Lung (tissue), 12 donors: ENCODE measurements around the gene FAM3D. TPM values are rescaled to one million over a fixed set of nuclear protein-coding genes. Genes with fewer than 3 reads are reported as not detected.
A peak's percentile ranks its signal among the peaks of the same experiment; 100 is the strongest.

ENCODE experiments used
- ATAC-seq: fragments of 200-7000 bp; cut with Tn5 transposase; one replicate; pipeline ENCODE4 v1.9.1; 2020; ENCODE audit warnings: moderate number of reproducible peaks; ENCODE audit not compliant: insufficient read depth, low FRiP score
- DNase-seq, 3 donors: peaks; one replicate each; pipeline ENCODE4 v3.0.0-alpha.2; 2013 to 2017
- H3K27ac ChIP-seq, 2 donors: one replicate each; pipeline ENCODE4 v1.5.1; 2013; ENCODE audit warnings: mild to moderate bottlenecking in 2 of 2, moderate library complexity in 2 of 2, control low read depth in 1 of 2, inconsistent platforms in 1 of 2, low read depth in 1 of 2, low read length in 1 of 2
- H3K27me3 ChIP-seq, 3 donors: one replicate each; pipeline ENCODE4 v1.5.1; 2013; ENCODE audit warnings: low read length in 2 of 3; ENCODE audit not compliant: control insufficient read depth in 3 of 3, insufficient read depth in 3 of 3
- H3K36me3 ChIP-seq, 4 donors: one replicate each; pipeline ENCODE4 v1.5.1; 2013; ENCODE audit warnings: low read length in 4 of 4, mild to moderate bottlenecking in 1 of 4, moderate library complexity in 1 of 4; ENCODE audit not compliant: control insufficient read depth in 4 of 4, insufficient read depth in 4 of 4
- H3K4me1 ChIP-seq, 5 donors: one replicate each; pipeline ENCODE4 v1.5.1; 2013; ENCODE audit warnings: low read length in 5 of 5, mild to moderate bottlenecking in 2 of 5, moderate library complexity in 1 of 5; ENCODE audit not compliant: control insufficient read depth in 5 of 5, insufficient read depth in 5 of 5
- H3K4me3 ChIP-seq: one replicate; pipeline ENCODE4 v1.5.1; 2013; ENCODE audit warnings: mild to moderate bottlenecking, control low read depth, moderate library complexity
- H3K9ac ChIP-seq, 2 donors: one replicate each; pipeline ENCODE4 v1.5.1; 2013; ENCODE audit warnings: low read length in 2 of 2, control low read depth in 1 of 2; ENCODE audit not compliant: insufficient read depth in 1 of 2
- H3K9me3 ChIP-seq, 4 donors: one replicate each; pipeline ENCODE4 v1.5.1; 2013; ENCODE audit warnings: low read length in 3 of 4, mild to moderate bottlenecking in 1 of 4, moderate library complexity in 1 of 4; ENCODE audit not compliant: control insufficient read depth in 4 of 4, insufficient read depth in 3 of 4
- CTCF ChIP-seq: IDR thresholded peaks from 2 replicates; pipeline ENCODE4 v1.5.1; 2012; ENCODE audit warnings: mild to moderate bottlenecking; ENCODE audit errors: control extremely low read depth, extremely low read depth
- WGBS, 2 donors: extraction: QIAGEN DNeasy Blood & Tissue Kit; methylation state at CpG; one replicate each; pipeline ENCODE4 v1.1.7; 2013; 5-methylcytosine and 5-hydroxymethylcytosine counted together
- polyA plus RNA-seq, 2 donors: library from polyadenylated mRNA; stranded (reverse); fragments of 200-250 nt; gene quantifications; one replicate each; pipeline ENCODE4 v1.2.1, GENCODE V29; 2013
- total RNA-seq, 2 donors: library from RNA; depleted of rRNA in 1 of 2; stranded (reverse); fragments of >200 nt in 1 of 2; gene quantifications; one replicate each; pipeline ENCODE4 v1.2.1, GENCODE V29; 2014 to 2021
- donor health status: control.
- donor health status: control.
- donor health status: Bipolar disorder and iron deficiency.
- donor health status: healthy.
- donor health status: DM: yes; HTN: yes; CAD: no.

FAM3D gene
- total and polyA plus RNA-seq, 4 donors = 3.2 to 15.1 (median 11.6) TPM

GRCh38 chr3:58627941-58628340 lies 38.6 kb downstream of the FAM3D start:
- ATAC-seq (no peak), DNase-seq (no peak)
- Histone ChIP-seq H3K9me3 (no peaks in the 10 kb centered on the region), H3K4me1 (peaks cover 0 to 34% (median 17%) of the 10 kb centered on the region in 5 donors), H3K9ac (no peak overlapping the region), H3K27ac (peak overlapping the region; percentile 5 to 42), H3K27me3 (no peaks in the 10 kb centered on the region), H3K4me3 (no peak overlapping the region), H3K36me3 (no peaks in the 10 kb centered on the region)
- no peak for TF ChIP-seq CTCF
- WGBS, 2 donors = 63 to 82% methylated on average over 6 of the region's 6 CpGs

DNA sequence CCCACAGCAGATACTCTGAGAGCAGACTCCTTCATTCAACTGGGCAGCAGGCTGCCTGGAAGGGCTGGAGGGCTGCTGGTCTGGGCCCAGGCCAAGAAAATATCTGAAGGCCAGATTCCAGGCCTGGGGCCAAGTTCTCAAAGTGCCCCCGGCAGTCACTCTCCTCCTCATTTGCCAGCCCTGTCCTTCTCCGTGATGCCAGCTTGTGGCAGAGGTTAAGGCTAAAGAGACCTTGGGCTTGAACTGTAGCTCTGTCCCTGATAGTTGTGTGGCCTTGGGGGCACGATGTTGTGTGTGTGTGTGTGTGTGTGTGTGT lies 39.0 kb downstream of the FAM3D start:
- DNase-seq = peak; percentile 58 to 67 (median 62)

DNA sequence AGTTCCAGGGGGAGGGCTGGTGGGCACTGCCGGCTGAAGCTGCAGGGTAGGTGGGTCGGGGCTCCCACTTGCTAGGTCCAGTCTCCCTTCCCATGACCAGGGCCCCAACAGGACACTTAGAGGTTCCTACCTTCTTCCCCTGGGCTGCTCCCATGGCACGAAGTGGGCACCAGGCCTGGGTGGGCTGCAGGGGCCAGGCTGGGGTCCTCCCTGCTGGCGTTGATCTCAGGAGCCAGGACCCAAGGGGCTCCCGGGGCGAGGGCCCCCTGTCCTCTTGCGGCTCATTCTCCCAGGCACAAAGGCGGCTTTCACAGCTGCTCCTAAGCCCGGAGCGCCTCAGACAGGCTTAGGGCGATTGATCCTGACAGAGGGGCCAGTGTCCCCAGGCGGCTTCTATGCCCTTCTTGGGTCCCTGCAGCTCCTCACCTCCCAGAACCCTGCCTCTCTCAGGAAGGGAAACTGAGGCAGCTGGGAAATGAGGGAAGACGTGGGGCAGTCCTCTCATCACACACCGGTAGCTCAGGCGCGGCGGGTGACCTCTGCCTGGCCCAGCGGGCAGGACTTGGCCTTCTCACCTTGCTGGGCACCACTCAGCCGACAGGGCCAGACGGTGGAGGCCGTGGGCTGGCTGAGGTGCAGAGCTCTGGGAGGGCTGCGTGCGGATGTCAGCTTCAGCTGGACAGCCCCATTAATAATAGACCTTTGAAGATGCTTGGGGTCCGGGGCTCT lies 39.6 kb downstream of the FAM3D start:
- ATAC-seq = no peak

More for the DNA sequence above, 39.0 kb downstream of the FAM3D start:
- no peak for TF ChIP-seq CTCF
- no peak overlapping the region for H3K4me3 ChIP-seq
- H3K27ac ChIP-seq = peak overlapping the region in 1 of 2 donors; percentile 42
- H3K4me1 ChIP-seq = peaks cover 0 to 34% (median 17%) of the 10 kb centered on the region in 5 donors
- 31 to 55% methylated on average over 3 of the region's 3 CpGs for WGBS, 2 donors
- no peaks in the 10 kb centered on the region for H3K36me3 ChIP-seq
- no peaks in the 10 kb centered on the region for H3K9me3 ChIP-seq
- ATAC-seq = no peak
- no peaks in the 10 kb centered on the region for H3K27me3 ChIP-seq
- no peak overlapping the region for H3K9ac ChIP-seq

More for the DNA sequence above, 39.6 kb downstream of the FAM3D start:
- 78 to 90% methylated on average over 24 of the region's 24 CpGs for WGBS, 2 donors
- Histone ChIP-seq H3K9ac (no peak overlapping the region), H3K36me3 (no peaks in the 10 kb centered on the region), H3K9me3 (no peaks in the 10 kb centered on the region), H3K27ac (peak overlapping the region in 1 of 2 donors; percentile 42), H3K4me3 (no peak overlapping the region), H3K4me1 (peaks cover 0 to 34% (median 17%) of the 10 kb centered on the region in 5 donors), H3K27me3 (no peaks in the 10 kb centered on the region)
- no peak for TF ChIP-seq CTCF
- DNase-seq = no peak
